HUES64 (cell line): ENCODE data around the gene C2orf76.

Source experiments
- H3K27ac ChIP-seq: 2 replicates; pipeline ENCODE4 v1.7.0; 2013; ENCODE audit warnings: low read depth, low read length, inconsistent platforms
- H3K27me3 ChIP-seq: 2 replicates; pipeline ENCODE4 v1.6.1; 2013; ENCODE audit warnings: mild to moderate bottlenecking, low read length; ENCODE audit not compliant: insufficient read depth
- H3K36me3 ChIP-seq: 2 replicates; pipeline ENCODE4 v1.6.1; 2013; ENCODE audit warnings: mild to moderate bottlenecking, low read length; ENCODE audit not compliant: insufficient read depth
- H3K4me1 ChIP-seq: 2 replicates; pipeline ENCODE4 v1.6.1; 2013; ENCODE audit warnings: mild to moderate bottlenecking, low read length, moderate library complexity; ENCODE audit not compliant: insufficient read depth
- H3K4me3 ChIP-seq: 2 replicates; pipeline ENCODE4 v1.5.1; 2013; ENCODE audit warnings: mild to moderate bottlenecking, low read length, moderate library complexity
- H3K9ac ChIP-seq: 2 replicates; pipeline ENCODE4 v1.6.1; 2013; ENCODE audit warnings: mild to moderate bottlenecking, low read depth, low read length
- H3K9me3 ChIP-seq: 2 replicates; pipeline ENCODE4 v1.6.1; 2013; ENCODE audit warnings: low read depth, low read length; ENCODE audit not compliant: insufficient read depth
- WGBS: fragments of 150-250, 120-280 bp; methylation state at CpG from one replicate; pipeline ENCODE4 v1.1.7; 2013; ENCODE audit warnings: missing lambda C conversion rate; 5-methylcytosine and 5-hydroxymethylcytosine counted together

Gene C2orf76

DNA sequence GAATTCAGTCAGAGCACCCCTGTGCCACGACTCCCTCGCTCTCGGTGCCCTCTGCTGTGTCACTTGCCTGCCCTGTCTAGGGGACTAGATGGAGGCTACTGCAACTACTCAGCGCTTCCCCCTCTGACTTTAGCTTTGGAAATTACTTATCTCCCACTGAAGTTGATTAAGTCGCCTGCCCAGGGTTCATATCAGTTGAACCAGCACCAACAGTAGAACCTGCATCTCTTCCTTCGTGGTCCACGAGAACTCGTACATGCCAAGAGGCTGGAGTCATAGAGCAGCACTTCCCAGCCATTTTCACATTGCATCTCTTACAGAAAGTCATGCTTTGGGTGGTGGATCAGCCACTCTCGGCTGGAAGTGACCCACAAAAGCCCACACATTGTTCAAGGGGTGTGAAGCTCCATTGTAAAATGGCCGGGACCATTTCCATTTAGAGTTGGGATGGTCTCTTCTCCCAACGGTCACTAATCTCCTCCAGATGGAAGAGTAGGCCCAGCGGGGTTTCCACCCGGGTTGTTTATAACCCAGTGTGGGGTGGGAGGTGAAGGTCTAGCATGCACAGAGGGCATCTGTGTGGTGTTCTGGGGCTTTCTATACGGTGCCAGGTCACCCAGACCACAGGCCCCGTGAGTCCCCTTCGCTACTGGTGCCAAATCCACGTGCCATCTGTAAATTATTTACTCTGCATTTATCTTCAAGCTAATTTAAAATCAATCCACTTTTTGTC, 105.0 kb downstream of the C2orf76 start:
- H3K27ac ChIP-seq, result no peak overlapping the region

GRCh38 chr2:119260646-119261492, 105.8 kb downstream of the C2orf76 start:
- WGBS, result 95% methylated on average over 11 of the region's 11 CpGs
- no peaks in the 10 kb centered on the region for H3K9me3 ChIP-seq
- no peaks in the 10 kb centered on the region; the same call in 1 of the 2 replicates for H3K36me3 ChIP-seq
- H3K27me3 ChIP-seq, result no peaks in the 10 kb centered on the region
- H3K4me3 ChIP-seq, result no peak overlapping the region
- peaks cover 28% of the 10 kb centered on the region for H3K4me1 ChIP-seq
- H3K27ac ChIP-seq, result no peak overlapping the region
- H3K9ac ChIP-seq, result no peak overlapping the region

More for the DNA sequence above, 105.0 kb downstream of the C2orf76 start:
- WGBS, result 94% methylated on average over 17 of the region's 17 CpGs
- Histone ChIP-seq H3K4me3 (no peak overlapping the region), H3K9ac (no peak overlapping the region), H3K4me1 (peaks cover 20% of the 10 kb centered on the region), H3K27me3 (no peaks in the 10 kb centered on the region), H3K36me3 (no peaks in the 10 kb centered on the region; the same call in 1 of the 2 replicates), H3K9me3 (no peaks in the 10 kb centered on the region)

- WGBS, result 75% methylated on average over 5 of the region's 5 CpGs
- H3K4me1 ChIP-seq, result peaks cover 43% of the 10 kb centered on the region
- H3K9ac ChIP-seq, result no peak overlapping the region
- peak overlapping the region; percentile 83 for H3K27ac ChIP-seq
- H3K4me3 ChIP-seq, result no peak overlapping the region
- no peaks in the 10 kb centered on the region for H3K9me3 ChIP-seq
- no peaks in the 10 kb centered on the region; the same call in 1 of the 2 replicates for H3K36me3 ChIP-seq
- H3K27me3 ChIP-seq, result no peaks in the 10 kb centered on the region
These were observed 107.3 kb downstream of the C2orf76 start for GRCh38 chr2:119259296-119259860.

GRCh38 chr2:119257198-119257597, 109.4 kb downstream of the C2orf76 start:
- Histone ChIP-seq H3K27ac (no peak overlapping the region; the same call in 1 of the 2 replicates), H3K27me3 (no peaks in the 10 kb centered on the region), H3K36me3 (peaks cover 2% of the 10 kb centered on the region; the same call in 1 of the 2 replicates), H3K9me3 (no peaks in the 10 kb centered on the region), H3K4me1 (peaks cover 48% of the 10 kb centered on the region), H3K4me3 (no peak overlapping the region), H3K9ac (no peak overlapping the region)
- 95% methylated on average over 9 of the region's 9 CpGs for WGBS

DNA sequence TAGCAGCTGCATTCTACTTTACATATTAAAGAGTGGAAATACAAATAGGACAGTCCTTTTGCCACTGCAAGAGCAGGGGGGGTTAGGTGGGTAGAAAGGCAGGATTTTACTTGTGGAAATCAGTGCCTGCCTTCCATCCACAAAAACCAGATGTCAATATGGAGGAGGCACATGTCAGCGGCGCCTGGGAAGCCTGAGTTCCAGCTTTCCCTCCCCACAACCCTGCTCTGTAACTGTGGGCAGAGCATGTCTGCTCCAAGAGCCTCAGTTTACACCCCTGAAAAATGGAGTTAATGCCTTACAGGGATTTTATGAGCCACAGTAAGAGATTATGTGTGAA, 110.1 kb downstream of the C2orf76 start:
- Histone ChIP-seq H3K9me3 (no peaks in the 10 kb centered on the region), H3K9ac (peak overlapping the region; percentile 42; the same call in 1 of the 2 replicates), H3K36me3 (peaks cover 4% of the 10 kb centered on the region; the same call in 1 of the 2 replicates), H3K27me3 (no peaks in the 10 kb centered on the region), H3K27ac (peak overlapping the region; percentile 95), H3K4me3 (no peak overlapping the region), H3K4me1 (peaks cover 48% of the 10 kb centered on the region)
- WGBS, result 67% methylated on average over 2 of the region's 2 CpGs

- Histone ChIP-seq H3K4me1 (peaks cover 48% of the 10 kb centered on the region), H3K4me3 (no peak overlapping the region), H3K27ac (peak overlapping the region; percentile 95), H3K9me3 (no peaks in the 10 kb centered on the region), H3K27me3 (no peaks in the 10 kb centered on the region), H3K9ac (peak overlapping the region; percentile 42; the same call in 1 of the 2 replicates), H3K36me3 (peaks cover 4% of the 10 kb centered on the region; the same call in 1 of the 2 replicates)
- WGBS, result 30% methylated on average over 11 of the region's 12 CpGs
These were observed 110.7 kb downstream of the C2orf76 start for GRCh38 chr2:119255760-119256581.

GRCh38 chr2:119254601-119255080, 112.0 kb downstream of the C2orf76 start:
- H3K27ac ChIP-seq, result peak overlapping the region; percentile 95
- 89% methylated on average over 10 of the region's 10 CpGs for WGBS
- no peak overlapping the region for H3K4me3 ChIP-seq
- H3K9ac ChIP-seq, result no peak overlapping the region
- no peaks in the 10 kb centered on the region for H3K9me3 ChIP-seq
- peaks cover 46% of the 10 kb centered on the region for H3K4me1 ChIP-seq
- no peaks in the 10 kb centered on the region for H3K27me3 ChIP-seq
- peaks cover 13% of the 10 kb centered on the region for H3K36me3 ChIP-seq

GRCh38 chr2:119253760-119254600, 112.7 kb downstream of the C2orf76 start:
- 0 out of 2 replicates have a peak overlapping the region, but pooled peaks have one; percentile 95 for H3K27ac ChIP-seq
- H3K9me3 ChIP-seq, result no peaks in the 10 kb centered on the region
- H3K4me3 ChIP-seq, result no peak overlapping the region
- H3K4me1 ChIP-seq, result peaks cover 40% of the 10 kb centered on the region
- no peak overlapping the region for H3K9ac ChIP-seq
- no peaks in the 10 kb centered on the region for H3K27me3 ChIP-seq
- H3K36me3 ChIP-seq, result peaks cover 19% of the 10 kb centered on the region
- WGBS, result 91% methylated on average over 14 of the region's 14 CpGs

DNA sequence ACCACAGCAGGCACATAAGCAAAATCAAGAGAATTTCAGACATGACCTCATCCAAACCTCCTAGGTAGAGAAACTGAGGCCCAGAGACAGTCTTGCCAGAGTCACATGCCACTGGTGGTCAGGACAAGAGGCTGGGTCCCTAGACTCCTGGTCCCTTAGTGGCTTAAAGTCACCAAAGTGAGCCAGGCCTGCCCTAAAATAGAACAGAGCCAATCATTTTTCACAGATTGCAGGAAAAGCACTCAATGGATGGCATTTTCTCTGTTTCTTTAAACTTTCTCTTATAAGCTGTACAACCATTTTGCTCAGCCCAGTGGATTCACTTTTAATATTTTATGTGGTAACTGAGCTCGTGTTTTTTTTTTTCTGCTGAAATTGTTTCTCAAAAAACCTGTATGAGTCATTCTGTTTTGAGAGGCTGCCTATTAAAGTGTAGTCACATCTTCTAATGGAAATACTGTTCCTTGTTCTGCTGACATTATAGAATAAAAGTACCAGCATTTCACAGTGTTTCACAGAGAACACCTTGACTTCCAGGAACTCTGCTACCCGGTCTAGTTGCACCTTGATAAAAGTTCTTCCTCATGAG, 113.4 kb downstream of the C2orf76 start:
- H3K4me1 ChIP-seq, result peaks cover 35% of the 10 kb centered on the region
- H3K27ac ChIP-seq, result no peak overlapping the region
- H3K36me3 ChIP-seq, result peaks cover 21% of the 10 kb centered on the region
- no peak overlapping the region for H3K4me3 ChIP-seq
- H3K9ac ChIP-seq, result no peak overlapping the region
- no peaks in the 10 kb centered on the region for H3K9me3 ChIP-seq
- 92% methylated on average over 2 of the region's 2 CpGs for WGBS
- no peaks in the 10 kb centered on the region for H3K27me3 ChIP-seq
